ENCODE results near the gene FBLN5.

The FBLN5 gene

DNA sequence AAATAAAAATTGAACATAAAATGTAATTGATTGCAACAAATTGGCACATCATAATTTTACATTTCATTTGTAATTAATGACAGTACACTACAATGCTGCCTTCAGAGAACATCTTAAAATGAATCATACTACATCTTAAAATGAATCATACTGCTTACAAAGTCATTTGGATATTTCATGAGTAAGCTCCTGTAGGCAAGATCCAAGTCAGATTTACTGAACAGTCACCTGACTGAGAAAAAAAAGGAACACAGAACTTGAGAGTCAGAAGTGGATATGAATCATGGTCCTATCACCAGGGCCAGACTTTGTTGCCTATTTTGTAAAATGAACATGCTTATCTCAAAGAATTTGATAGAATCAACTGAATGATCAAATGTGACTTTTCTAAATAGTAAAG, 32.7 kb upstream of the FBLN5 start:
- H3K4me3 ChIP-seq (ENCODE audit: control insufficient read depth, low read depth, low read length) = no peak overlapping the region
- no peak for TF ChIP-seq CTCF (IDR thresholded peaks at IDR 0.05; ENCODE audit: control insufficient read depth, insufficient read depth, low read depth, low read length, missing control alignments)
- peak; percentile 84 for DNase-seq (ENCODE audit: low read depth)

- no peak for TF ChIP-seq CTCF (IDR thresholded peaks at IDR 0.05; ENCODE audit: control insufficient read depth, insufficient read depth, low read depth, low read length, missing control alignments)
- no peak for DNase-seq (ENCODE audit: low read depth)
Measured at GRCh38 chr14:91977884-91978283, 30.4 kb upstream of the FBLN5 start.

GRCh38 chr14:91975763-91976162, 28.3 kb upstream of the FBLN5 start:
- no peak overlapping the region for H3K4me3 ChIP-seq (ENCODE audit: control insufficient read depth, low read depth, low read length)
- TF ChIP-seq CTCF (IDR thresholded peaks at IDR 0.05; ENCODE audit: control insufficient read depth, insufficient read depth, low read depth, low read length, missing control alignments) = no peak
- DNase-seq (ENCODE audit: low read depth) = no peak

More at GRCh38 chr14:91977884-91978283, 30.4 kb upstream of the FBLN5 start:
- no peak overlapping the region for H3K4me3 ChIP-seq (ENCODE audit: control insufficient read depth, low read depth, low read length)

DNA sequence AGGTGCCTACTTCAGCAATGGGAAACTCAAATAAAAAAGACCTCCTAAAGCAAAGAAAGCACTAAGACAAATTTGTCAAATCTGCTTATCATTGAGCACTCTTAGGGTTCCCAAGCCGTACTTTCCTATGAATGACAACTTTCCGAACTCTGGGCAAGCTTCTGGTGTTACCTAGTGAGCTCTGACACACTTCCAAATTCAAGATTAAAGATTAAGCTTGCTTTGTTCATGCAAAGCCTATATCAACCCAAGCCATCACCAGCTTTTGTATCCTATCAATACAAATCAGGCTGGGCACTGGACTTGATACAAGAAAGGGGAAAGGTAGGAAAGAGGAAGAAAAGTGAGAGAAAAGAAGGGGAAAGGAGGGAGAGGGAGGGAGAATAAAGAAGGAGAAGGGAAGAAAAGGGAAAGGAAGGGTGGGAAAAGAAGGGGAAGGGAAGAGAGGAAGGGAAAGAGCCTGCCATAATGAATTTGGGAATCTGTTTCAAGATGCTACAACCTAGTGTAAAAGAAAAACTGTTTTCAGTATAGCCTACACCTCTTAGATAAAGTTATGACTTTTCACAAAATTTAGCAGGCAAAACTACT, 23.8 kb upstream of the FBLN5 start:
- H3K4me3 ChIP-seq (ENCODE audit: control insufficient read depth, low read depth, low read length) = no peak overlapping the region
- no peak for DNase-seq (ENCODE audit: low read depth)
- TF ChIP-seq CTCF (IDR thresholded peaks at IDR 0.05; ENCODE audit: control insufficient read depth, insufficient read depth, low read depth, low read length, missing control alignments) = no peak

- no peak for TF ChIP-seq CTCF (IDR thresholded peaks at IDR 0.05; ENCODE audit: control insufficient read depth, insufficient read depth, low read depth, low read length, missing control alignments)
- no peak overlapping the region for H3K4me3 ChIP-seq (ENCODE audit: control insufficient read depth, low read depth, low read length)
- no peak for DNase-seq (ENCODE audit: low read depth)
Measured at GRCh38 chr14:91968280-91968679, 20.8 kb upstream of the FBLN5 start.

DNA sequence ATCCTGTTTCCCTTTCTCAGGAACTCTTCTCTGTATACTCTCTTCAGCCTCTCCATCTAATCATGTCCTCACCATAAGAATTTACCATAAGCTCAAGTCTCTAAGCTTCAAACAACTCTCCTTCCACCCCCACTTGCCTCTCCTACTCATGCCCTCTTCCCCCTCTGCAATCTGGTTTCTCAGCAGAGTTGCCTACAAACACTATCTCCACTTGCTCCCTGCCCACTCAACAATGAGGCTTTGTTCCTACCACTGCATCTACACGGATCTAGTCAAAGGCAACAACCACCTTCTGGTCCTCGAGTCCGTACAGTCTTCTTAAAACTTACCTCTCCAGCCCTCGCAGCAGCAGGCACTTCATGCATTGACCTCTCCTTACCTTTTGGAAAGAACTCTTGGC, 17.2 kb upstream of the FBLN5 start:
- DNase-seq (ENCODE audit: low read depth) = no peak
- no peak for TF ChIP-seq CTCF (IDR thresholded peaks at IDR 0.05; ENCODE audit: control insufficient read depth, insufficient read depth, low read depth, low read length, missing control alignments)
- H3K4me3 ChIP-seq (ENCODE audit: control insufficient read depth, low read depth, low read length) = no peak overlapping the region

GRCh38 chr14:91964011-91964410, 16.5 kb upstream of the FBLN5 start:
- no peak for TF ChIP-seq CTCF (IDR thresholded peaks at IDR 0.05; ENCODE audit: control insufficient read depth, insufficient read depth, low read depth, low read length, missing control alignments)
- DNase-seq (ENCODE audit: low read depth) = no peak

More at GRCh38 chr14:91964011-91964410, 16.5 kb upstream of the FBLN5 start:
- no peak overlapping the region for H3K4me3 ChIP-seq (ENCODE audit: control insufficient read depth, low read depth, low read length)

All from AG09309 (cell line).